ENCODE measurements around the gene SLC2A5.

GRCh38 chr1:9115351-9116205 lies 46.1 kb upstream of the SLC2A5 start:
- TF ChIP-seq POLR2AphosphoS5 (IDR thresholded peaks at IDR 0.05) (no peak), CTCF (IDR thresholded peaks at IDR 0.05) (no peak)
